Right lung (tissue), 5 donors: ENCODE results near the gene STK32C. TPM values are rescaled to one million over a fixed set of nuclear protein-coding genes. Genes with fewer than 3 reads are reported as not detected.
"Not testable (repeated sequence)": the region's sequence is repeated elsewhere in the genome, so short reads cannot be mapped to it uniquely, and the experiment has no call there.

Source experiments
- DNase-seq, 2 donors: peaks; one replicate each; pipeline ENCODE4 v3.0.0-alpha.2; 2013
- polyA plus RNA-seq, 5 donors: library from polyadenylated mRNA; unstranded; fragments of 120-200 nt; gene quantifications; one replicate each; pipeline versions ENCODE4 v1.2.1 to v1.2.3, GENCODE V29; 2013; ENCODE audit warnings: inconsistent platforms in 1 of 5, low replicate concordance in 1 of 5; ENCODE audit not compliant: insufficient read length in 5 of 5, insufficient read depth in 1 of 5

Gene STK32C
- polyA plus RNA-seq, 5 donors, result 8.6 to 14.1 (median 10.5) TPM

DNA sequence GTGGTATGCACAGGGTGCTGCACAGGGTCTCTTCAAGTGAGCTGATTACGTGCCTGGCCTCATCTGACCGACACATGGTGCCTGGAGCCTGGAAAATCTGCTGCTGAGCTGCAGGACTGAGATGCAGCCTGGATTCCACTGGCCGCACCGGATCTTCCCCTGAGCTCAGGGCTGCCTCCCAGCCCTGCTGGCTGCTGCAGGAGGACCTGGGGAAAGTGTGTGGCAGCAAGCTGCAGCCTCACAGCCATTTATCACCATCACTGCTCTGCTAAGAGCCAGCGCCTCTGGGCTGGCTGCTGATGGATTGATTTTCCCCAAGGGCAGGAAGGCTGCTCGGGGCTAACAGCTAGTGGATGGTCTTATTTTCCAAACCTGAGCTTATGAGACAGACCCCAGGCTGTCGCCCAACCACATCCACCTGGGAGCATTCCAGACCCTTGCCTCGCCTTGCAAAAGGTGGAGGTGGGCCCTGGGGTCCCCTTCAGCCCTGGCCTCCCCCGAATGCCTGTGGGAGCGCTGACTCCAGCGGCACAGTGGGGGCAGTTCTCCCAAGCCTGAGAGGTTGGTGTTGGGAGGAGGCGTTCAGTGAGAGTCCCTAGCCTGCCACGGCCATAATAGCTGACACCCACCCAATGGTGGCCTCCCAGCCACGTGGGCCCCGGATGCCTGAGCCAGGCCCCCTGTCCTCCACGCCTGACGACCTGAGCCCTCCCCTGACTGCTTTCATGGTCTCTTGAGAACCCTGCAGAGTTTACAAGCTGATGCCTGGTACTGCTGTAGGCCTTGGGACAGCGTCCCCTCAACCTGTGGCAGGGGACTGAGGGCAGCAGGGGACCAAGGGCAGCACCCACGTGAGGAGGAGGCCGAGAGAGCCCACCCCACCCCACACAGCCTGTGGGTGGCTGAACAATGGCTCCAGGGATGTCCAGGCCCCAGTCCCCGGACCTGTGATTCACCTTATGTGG lies 38.2 kb downstream of the STK32C start:
- DNase-seq, result no peak

GRCh38 chr10:132267916-132268315 lies 39.8 kb downstream of the STK32C start:
- not testable (repeated sequence) for DNase-seq

DNA sequence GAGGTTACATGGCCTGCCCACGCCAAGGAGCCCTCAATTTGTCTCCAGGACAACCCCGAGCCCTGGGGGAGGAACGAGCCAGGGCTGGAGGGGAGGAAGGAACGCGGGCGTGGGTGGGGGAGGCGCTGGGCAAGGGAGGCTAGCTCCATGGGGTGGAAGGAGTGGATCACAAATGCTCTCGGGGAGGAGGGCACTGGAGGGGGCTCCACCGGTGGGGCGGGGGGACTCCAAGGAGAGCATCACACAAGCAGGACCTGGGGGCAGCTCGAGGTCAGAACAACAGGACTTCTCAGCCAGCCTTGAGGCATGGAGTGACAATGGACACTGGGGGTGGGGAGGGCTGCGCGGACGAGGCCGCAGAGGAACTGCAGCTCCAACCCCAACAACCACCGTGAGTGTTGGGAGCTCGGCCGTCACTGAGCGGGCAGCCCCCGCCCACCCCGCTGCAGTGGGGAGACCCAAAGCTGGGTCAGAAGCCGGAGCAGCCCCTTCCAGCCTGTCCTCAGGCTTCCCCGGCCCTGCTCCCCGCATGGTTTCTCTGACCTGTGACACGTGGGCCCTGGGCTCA lies 41.1 kb downstream of the STK32C start:
- DNase-seq, result no peak

GRCh38 chr10:132265890-132266496 lies 41.8 kb downstream of the STK32C start:
- no peak for DNase-seq

- no peak for DNase-seq
Measured at GRCh38 chr10:132264966-132265889, 42.5 kb downstream of the STK32C start.

GRCh38 chr10:132264306-132264950 lies 43.3 kb downstream of the STK32C start:
- no peak for DNase-seq

DNA sequence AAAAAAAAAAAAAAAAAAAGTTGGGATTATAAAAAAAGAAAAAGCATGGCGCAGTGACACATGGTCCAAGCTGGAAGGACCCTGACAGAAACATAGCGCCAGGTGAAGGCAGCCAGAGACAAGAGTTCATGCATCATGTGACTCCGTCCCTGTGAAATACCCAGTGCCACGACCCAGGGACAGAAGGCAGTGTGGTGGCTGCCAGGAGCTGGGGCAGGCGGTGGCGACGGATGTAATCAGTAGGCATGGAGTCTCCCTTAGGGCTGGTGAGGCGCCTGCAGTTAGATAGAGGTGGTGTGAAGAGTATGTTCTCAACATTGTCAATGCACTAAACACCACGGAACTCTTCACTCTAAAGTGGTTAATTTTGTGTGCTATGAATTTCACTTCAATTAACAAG lies 43.9 kb downstream of the STK32C start:
- DNase-seq, result no peak

GRCh38 chr10:132259702-132260482 lies 47.9 kb downstream of the STK32C start:
- no peak for DNase-seq

- no peak for DNase-seq
Measured at GRCh38 chr10:132258423-132258822, 49.3 kb downstream of the STK32C start.

DNA sequence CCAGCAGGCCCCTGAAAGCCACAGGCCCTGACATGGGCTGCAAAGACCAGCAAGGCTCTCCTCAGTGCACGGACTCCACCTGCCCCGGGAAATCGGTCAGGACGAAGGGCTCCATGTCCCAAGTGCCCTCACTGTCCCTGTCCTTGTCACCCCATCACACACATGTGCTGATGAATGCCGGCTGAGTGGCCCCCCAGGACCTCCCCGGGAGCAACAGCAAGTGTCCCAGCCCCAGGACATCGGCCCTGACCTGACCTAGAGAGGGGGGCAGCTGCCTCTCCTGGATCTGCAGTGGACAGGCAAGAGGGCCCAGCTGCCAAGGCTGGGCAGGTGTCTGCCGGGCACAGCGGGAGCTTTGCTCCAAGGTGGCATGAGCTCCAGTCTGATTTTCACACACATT lies 49.8 kb downstream of the STK32C start:
- DNase-seq, result no peak

DNA sequence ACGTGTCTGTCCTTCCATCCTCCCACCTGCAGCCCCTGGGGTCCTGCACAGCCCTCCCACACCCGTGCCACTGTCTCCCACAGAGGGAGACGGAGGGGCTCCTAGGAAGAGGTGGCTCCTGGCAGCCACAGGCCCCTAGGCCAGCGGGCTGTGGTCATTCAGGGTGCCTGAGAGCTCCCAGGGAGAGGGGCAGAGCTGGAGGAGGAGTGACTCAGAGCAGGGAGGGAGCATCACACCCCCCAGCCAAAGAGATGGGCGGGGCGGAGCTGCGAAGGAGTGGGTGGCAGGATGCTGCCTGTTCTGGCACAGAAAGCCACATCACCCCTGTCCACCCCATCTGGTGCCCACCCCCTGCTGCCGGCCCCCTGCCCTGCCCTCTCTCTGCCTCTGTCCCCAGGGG lies 50.5 kb downstream of the STK32C start:
- DNase-seq, result no peak

- DNase-seq, result no peak
Measured at GRCh38 chr10:132256866-132257265, 50.9 kb downstream of the STK32C start.

DNA sequence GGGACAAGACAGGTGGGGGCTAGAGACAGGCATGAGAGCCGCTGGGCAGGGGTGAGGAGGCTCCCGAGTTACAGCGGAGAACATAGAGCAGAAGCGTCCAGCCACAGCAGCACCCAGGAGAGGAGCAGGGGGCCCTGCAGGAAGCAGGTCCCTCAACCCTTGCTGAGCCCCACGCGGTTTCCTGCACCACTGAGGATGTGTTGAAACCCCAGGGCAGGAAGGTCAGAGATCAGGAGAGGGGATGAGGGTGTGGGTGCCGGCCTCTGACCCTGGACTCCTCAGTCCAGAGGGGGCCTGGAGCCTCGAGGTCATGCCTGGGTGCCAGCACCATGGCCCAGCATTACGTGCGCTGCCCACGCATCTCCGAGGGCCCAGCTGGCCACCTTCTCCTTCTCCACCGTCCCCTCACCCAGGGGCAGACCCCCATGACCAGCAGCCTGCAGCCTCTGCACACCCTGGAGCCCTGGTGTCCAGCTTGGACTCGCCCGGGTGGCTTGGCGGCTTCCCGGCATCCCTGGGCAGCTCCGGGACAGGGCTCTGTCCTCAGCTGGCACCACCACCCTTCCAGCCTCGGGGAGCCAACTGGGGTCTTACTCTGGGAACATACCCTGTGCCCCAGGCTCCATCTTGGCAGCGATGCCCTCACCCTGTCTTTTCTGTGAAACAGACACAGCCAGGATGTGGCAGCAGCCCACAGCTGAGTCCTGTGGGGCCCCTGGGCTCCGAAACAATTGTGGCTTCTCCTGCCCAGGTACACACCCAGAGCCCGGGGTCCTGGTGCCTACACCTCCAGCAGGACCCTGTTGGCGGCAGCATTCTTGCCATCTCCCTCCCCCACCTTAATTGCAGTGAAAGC lies 52.0 kb downstream of the STK32C start:
- DNase-seq, result no peak

- no peak for DNase-seq
Measured at GRCh38 chr10:132254841-132255240, 52.9 kb downstream of the STK32C start.

GRCh38 chr10:132253092-132253687 lies 54.6 kb downstream of the STK32C start:
- no peak for DNase-seq

GRCh38 chr10:132252412-132252811 lies 55.3 kb downstream of the STK32C start:
- DNase-seq, result no peak

GRCh38 chr10:132251928-132252327 lies 55.8 kb downstream of the STK32C start:
- no peak for DNase-seq

DNA sequence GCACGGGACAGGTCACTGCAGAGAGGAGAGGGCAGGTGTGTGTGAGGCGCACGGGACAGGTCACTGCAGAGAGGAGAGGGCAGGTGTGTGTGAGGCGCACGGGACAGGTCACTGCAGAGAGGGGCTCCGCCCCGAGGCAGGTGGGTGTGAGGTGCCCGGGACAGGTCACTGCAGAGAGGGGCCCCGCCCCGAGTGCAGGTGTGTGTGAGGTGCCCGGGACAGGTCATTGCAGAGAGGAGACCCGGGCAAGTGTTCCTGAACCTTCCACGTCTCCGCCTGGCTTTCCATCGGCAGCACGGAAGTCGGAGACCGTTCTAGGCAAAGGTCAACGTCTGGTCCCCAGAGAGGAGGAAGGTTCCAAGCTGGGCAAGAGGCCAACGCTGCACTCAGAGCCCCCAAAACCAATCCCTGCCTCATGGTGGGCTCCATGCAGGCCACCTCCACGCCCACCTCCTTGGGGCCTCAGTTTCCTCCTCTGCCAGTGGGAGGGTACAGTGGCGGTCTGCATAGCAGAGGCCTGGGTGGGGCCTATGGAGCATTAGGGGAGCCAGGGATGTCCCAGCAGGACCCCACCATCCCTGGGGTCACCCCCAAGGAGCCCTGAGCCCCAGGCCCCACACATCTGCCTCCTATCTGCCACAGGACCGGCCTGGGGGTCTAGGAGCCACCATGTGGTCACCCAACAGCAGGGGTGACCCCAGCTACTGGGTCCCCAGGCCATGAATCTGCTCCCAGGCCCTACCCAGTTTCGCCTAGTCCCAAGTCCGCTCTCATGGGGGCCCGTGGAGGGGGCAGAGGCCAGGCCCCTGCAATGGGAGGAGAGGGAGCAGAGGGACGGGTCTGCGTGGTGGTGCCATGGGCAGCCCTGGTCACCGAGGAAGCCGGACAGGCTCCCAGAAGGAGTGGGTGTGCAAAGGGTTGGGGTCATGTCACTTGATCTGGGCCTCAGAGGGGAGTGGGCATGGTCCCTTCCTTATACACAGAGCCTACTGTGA lies 57.0 kb downstream of the STK32C start:
- no peak for DNase-seq
